Thyroid gland (tissue), 4 donors: ENCODE measurements around the gene ERC1.

ENCODE experiments used
- POLR2A ChIP-seq, 2 donors: fragments of 450-650 bp; IDR thresholded peaks; one replicate each; pipeline ENCODE4 v1.6.1; 2017; ENCODE audit warnings: antibody characterized with exemption in 2 of 2, mild to moderate bottlenecking in 2 of 2, moderate library complexity in 1 of 2
- TF ChIP-seq, protein P1 (sequence below), 6 experiments: fragments of 200-600 bp in 3 of 6; fragments of 450-650 bp in 3 of 6; sonication (generic) in 3 of 6; IDR thresholded peaks; one replicate each; pipeline ENCODE4 v1.5.1; 2016 to 2019; ENCODE audit warnings: antibody characterized with exemption in 6 of 6, mild to moderate bottlenecking in 2 of 6, inconsistent platforms in 1 of 6, moderate library complexity in 1 of 6

DNA sequence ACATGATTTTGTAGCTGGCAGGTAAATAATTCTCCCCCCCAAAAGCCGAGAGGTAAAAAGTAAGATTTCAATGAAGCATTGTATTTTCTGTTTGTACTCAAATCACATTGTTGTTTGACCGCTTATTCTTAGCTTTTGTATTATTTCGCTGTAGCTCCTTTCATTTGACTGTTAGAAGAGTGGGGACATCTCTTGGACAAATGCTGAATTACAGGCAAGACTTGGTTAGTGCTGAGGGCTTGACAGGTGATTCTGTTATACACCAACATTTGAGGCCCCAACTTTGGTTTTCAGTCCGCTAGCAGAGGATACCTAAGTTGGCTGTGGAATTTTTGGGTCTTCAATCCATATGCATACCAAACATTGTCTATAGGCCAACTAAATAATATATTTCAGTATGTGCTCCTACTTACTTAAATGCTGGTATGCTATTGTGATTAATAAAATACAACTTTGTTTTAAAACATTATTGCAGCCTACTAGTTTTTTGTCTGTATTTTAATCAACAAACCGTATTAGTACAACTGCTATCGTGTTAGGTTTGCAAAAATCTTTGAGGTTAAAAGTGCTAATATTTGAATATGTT, 102.2 kb downstream of the ERC1 start:
- TF ChIP-seq, protein P1, sequence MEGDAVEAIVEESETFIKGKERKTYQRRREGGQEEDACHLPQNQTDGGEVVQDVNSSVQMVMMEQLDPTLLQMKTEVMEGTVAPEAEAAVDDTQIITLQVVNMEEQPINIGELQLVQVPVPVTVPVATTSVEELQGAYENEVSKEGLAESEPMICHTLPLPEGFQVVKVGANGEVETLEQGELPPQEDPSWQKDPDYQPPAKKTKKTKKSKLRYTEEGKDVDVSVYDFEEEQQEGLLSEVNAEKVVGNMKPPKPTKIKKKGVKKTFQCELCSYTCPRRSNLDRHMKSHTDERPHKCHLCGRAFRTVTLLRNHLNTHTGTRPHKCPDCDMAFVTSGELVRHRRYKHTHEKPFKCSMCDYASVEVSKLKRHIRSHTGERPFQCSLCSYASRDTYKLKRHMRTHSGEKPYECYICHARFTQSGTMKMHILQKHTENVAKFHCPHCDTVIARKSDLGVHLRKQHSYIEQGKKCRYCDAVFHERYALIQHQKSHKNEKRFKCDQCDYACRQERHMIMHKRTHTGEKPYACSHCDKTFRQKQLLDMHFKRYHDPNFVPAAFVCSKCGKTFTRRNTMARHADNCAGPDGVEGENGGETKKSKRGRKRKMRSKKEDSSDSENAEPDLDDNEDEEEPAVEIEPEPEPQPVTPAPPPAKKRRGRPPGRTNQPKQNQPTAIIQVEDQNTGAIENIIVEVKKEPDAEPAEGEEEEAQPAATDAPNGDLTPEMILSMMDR (IDR thresholded peaks at IDR 0.05), result peak in 4 of 6 experiments; percentile 61 to 74 (median 72)
- no peak for TF ChIP-seq POLR2A (IDR thresholded peaks at IDR 0.05)
